ENCODE data around the gene KIF16B. TPM values are rescaled to one million over a fixed set of nuclear protein-coding genes. Genes with fewer than 3 reads are reported as not detected.
"Not testable (repeated sequence)": the region's sequence is repeated elsewhere in the genome, so short reads cannot be mapped to it uniquely, and the experiment has no call there.

The KIF16B gene
- total RNA-seq, 1 donor from 2014 or later: 9.4 TPM

- H3K36me3 Mint-ChIP-seq (ENCODE audit: low read depth): peaks cover 36% of the 10 kb centered on the region
These were observed 46.5 kb downstream of the KIF16B start for GRCh38 chr20:16526433-16527380.

GRCh38 chr20:16522651-16523050, 50.6 kb downstream of the KIF16B start:
- DNase-seq (ENCODE audit: low read depth, low spot score); H3K4me1 Mint-ChIP-seq; H3K27ac Mint-ChIP-seq (ENCODE audit: unreplicated experiment); H3K27me3 Mint-ChIP-seq (ENCODE audit: low read depth); H3K4me3 Mint-ChIP-seq; H3K9me3 Mint-ChIP-seq: not testable (repeated sequence)
- H3K36me3 Mint-ChIP-seq (ENCODE audit: low read depth): peaks cover 42% of the 10 kb centered on the region

More at GRCh38 chr20:16526433-16527380, 46.5 kb downstream of the KIF16B start:
- TF ChIP-seq, protein P1, sequence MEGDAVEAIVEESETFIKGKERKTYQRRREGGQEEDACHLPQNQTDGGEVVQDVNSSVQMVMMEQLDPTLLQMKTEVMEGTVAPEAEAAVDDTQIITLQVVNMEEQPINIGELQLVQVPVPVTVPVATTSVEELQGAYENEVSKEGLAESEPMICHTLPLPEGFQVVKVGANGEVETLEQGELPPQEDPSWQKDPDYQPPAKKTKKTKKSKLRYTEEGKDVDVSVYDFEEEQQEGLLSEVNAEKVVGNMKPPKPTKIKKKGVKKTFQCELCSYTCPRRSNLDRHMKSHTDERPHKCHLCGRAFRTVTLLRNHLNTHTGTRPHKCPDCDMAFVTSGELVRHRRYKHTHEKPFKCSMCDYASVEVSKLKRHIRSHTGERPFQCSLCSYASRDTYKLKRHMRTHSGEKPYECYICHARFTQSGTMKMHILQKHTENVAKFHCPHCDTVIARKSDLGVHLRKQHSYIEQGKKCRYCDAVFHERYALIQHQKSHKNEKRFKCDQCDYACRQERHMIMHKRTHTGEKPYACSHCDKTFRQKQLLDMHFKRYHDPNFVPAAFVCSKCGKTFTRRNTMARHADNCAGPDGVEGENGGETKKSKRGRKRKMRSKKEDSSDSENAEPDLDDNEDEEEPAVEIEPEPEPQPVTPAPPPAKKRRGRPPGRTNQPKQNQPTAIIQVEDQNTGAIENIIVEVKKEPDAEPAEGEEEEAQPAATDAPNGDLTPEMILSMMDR (conservative IDR thresholded peaks at IDR 0.05): no peak
- Mint-ChIP-seq H3K9me3 (peaks cover 3% of the 10 kb centered on the region), H3K4me3 (no peak overlapping the region), H3K27me3 (ENCODE audit: low read depth) (no peaks in the 10 kb centered on the region), H3K4me1 (no peaks in the 10 kb centered on the region), H3K27ac (ENCODE audit: unreplicated experiment) (no peak overlapping the region)
- DNase-seq (ENCODE audit: low read depth, low spot score): no peak

DNA sequence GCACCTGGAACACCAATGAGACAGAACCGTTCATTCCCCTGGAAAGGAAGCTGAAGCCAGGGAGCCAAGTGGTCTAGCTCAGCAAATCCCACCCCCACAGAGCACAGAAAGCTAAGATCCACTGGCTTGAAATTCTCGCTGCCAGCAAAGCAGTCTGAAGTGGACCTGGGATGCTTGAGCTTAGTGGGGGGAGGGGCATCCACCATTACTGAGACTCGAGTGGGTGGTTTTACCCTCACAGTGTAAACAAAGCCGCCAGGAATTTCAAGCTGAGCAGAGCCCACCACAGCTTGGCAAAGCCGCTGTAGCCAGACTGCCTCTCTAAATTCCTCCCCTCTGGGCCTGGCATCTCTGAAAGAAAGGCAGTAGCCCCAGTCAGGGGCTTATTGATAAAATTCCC, 53.1 kb downstream of the KIF16B start:
- no peaks in the 10 kb centered on the region for H3K27me3 Mint-ChIP-seq (ENCODE audit: low read depth)
- H3K27ac Mint-ChIP-seq (ENCODE audit: unreplicated experiment): no peak overlapping the region
- H3K9me3 Mint-ChIP-seq: peaks cover 3% of the 10 kb centered on the region
- H3K36me3 Mint-ChIP-seq (ENCODE audit: low read depth): peaks cover 34% of the 10 kb centered on the region
- H3K4me1 Mint-ChIP-seq: peaks cover 5% of the 10 kb centered on the region
- H3K4me3 Mint-ChIP-seq: no peak overlapping the region
- TF ChIP-seq, protein P1 (conservative IDR thresholded peaks at IDR 0.05): no peak
- no peak for DNase-seq (ENCODE audit: low read depth, low spot score)

- not testable (repeated sequence) for H3K4me1 Mint-ChIP-seq; H3K4me3 Mint-ChIP-seq; H3K27ac Mint-ChIP-seq (ENCODE audit: unreplicated experiment); H3K9me3 Mint-ChIP-seq; H3K27me3 Mint-ChIP-seq (ENCODE audit: low read depth); DNase-seq (ENCODE audit: low read depth, low spot score)
- peaks cover 29% of the 10 kb centered on the region for H3K36me3 Mint-ChIP-seq (ENCODE audit: low read depth)
These were observed 53.6 kb downstream of the KIF16B start for GRCh38 chr20:16519673-16520072.

DNA sequence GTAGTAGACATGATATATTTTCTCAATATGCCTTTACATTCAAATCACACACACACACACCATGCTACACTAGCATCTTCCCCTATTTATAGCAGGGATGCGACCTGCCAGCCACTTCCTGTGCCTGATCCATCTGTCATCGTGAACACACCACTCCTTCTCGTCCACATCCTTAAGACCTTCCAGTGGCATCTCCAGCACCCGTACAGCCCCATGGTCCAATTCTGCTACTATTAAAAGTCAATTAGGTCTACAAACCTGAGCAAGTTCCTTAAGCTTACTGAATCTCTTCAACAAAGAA, 54.5 kb downstream of the KIF16B start:
- peaks cover 3% of the 10 kb centered on the region for H3K9me3 Mint-ChIP-seq
- H3K27me3 Mint-ChIP-seq (ENCODE audit: low read depth): no peaks in the 10 kb centered on the region
- no peak overlapping the region for H3K27ac Mint-ChIP-seq (ENCODE audit: unreplicated experiment)
- no peak for DNase-seq (ENCODE audit: low read depth, low spot score)
- H3K4me3 Mint-ChIP-seq: no peak overlapping the region
- TF ChIP-seq, protein P1 (conservative IDR thresholded peaks at IDR 0.05): no peak
- H3K36me3 Mint-ChIP-seq (ENCODE audit: low read depth): peaks cover 21% of the 10 kb centered on the region
- peaks cover 5% of the 10 kb centered on the region for H3K4me1 Mint-ChIP-seq

DNA sequence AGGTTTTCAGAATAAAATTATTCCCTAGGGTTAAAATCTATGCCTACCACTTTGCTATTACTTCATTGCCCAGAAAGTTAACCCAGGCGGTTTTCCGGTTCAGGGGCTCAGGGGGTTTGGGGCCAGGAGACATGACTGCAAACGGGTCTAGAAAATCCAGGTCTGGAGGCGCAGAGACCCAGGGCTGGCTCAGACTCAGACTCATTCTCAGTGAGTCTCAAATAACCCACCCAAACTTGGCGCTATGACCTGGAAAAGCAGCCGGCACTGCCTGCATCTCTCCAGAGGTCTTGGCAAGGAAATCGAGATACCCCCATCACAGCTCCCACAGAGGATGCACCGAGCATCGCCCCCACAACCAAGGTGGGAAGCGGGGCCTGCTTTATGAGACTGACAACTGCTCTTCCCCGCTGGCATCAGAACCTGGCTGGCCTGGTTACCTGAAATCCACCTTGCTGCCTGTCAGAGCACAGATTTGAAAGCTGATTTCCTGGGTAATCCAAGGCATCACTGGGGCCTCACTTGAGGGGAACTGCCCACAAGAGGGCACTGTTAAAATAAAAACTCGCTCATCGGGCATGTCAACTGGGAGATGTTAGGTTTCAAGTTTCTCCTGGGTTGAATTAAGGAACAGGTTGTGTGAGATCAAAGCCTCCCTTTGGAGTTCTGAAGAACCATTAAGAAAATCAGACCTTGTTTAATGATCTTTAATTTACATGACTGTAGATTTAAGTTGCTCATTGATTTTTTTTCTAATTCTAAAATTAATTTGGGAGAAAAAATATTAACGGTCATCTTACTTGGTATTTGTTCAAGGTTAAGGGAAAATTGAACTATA, 55.1 kb downstream of the KIF16B start:
- Mint-ChIP-seq H3K36me3 (ENCODE audit: low read depth) (peaks cover 17% of the 10 kb centered on the region), H3K4me1 (peaks cover 5% of the 10 kb centered on the region), H3K27ac (ENCODE audit: unreplicated experiment) (no peak overlapping the region), H3K27me3 (ENCODE audit: low read depth) (no peaks in the 10 kb centered on the region), H3K9me3 (peaks cover 3% of the 10 kb centered on the region), H3K4me3 (no peak overlapping the region)
- peak; percentile 42 for DNase-seq (ENCODE audit: low read depth, low spot score)
- TF ChIP-seq, protein P1 (conservative IDR thresholded peaks at IDR 0.05): peak; percentile 75
